Measurements from ENCODE around the gene UBE2L5. TPM values are rescaled to one million over a fixed set of nuclear protein-coding genes. Genes with fewer than 3 reads are reported as not detected.

Gene UBE2L5
- total and polyA plus RNA-seq, 11 donors, result 0.32 TPM; not detected in 10

- DNase-seq (peak in 4 of 5 donors; percentile 51 to 80 (median 60)), ATAC-seq (peak in 3 of 4 donors; percentile 7 to 25 (median 18))
- no peaks in the 10 kb centered on the region for H3K9me3 ChIP-seq
- H3K27me3 ChIP-seq, result no peaks in the 10 kb centered on the region
- peaks cover 0 to 38% (median 28%) of the 10 kb centered on the region in 9 donors for H3K36me3 ChIP-seq
- peaks cover 2 to 45% (median 32%) of the 10 kb centered on the region in 12 donors for H3K4me1 ChIP-seq
- TF ChIP-seq POLR2A (IDR thresholded peaks at IDR 0.05), result no peak
- TF ChIP-seq, protein P1, sequence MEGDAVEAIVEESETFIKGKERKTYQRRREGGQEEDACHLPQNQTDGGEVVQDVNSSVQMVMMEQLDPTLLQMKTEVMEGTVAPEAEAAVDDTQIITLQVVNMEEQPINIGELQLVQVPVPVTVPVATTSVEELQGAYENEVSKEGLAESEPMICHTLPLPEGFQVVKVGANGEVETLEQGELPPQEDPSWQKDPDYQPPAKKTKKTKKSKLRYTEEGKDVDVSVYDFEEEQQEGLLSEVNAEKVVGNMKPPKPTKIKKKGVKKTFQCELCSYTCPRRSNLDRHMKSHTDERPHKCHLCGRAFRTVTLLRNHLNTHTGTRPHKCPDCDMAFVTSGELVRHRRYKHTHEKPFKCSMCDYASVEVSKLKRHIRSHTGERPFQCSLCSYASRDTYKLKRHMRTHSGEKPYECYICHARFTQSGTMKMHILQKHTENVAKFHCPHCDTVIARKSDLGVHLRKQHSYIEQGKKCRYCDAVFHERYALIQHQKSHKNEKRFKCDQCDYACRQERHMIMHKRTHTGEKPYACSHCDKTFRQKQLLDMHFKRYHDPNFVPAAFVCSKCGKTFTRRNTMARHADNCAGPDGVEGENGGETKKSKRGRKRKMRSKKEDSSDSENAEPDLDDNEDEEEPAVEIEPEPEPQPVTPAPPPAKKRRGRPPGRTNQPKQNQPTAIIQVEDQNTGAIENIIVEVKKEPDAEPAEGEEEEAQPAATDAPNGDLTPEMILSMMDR (IDR thresholded peaks at IDR 0.05), result peak in 1 of 12 donors; percentile 4
- peak overlapping the region; percentile 53 to 99 (median 74) for H3K4me3 ChIP-seq
- peak overlapping the region; percentile 97 to 100 (median 98) for H3K27ac ChIP-seq
- intact Hi-C loops (cut with DNase I), result loop anchor here in 9 of 10 donors (1.0 to 10.0 kb wide), 19 partner anchors 42 to 612 kb away; partner anchors contain the start of genes USPL1 (in 4 of the 9), UBE2L5 (in 3 of the 9), KATNAL1 (in 1 of the 9) and UBL3 (in 1 of the 9)
- 0 to 1% (median 1%) methylated on average over 27 to 32 of the region's 32 CpGs for WGBS, 4 donors
These were observed 41.6 kb downstream of the UBE2L5 start for GRCh38 chr13:30463787-30464495.

GRCh38 chr13:30464496-30465342 lies 42.4 kb downstream of the UBE2L5 start:
- Histone ChIP-seq H3K4me3 (peak overlapping the region; percentile 53 to 99 (median 74)), H3K27ac (peak overlapping the region; percentile 97 to 100 (median 98)), H3K4me1 (peaks cover 2 to 39% (median 30%) of the 10 kb centered on the region in 12 donors), H3K27me3 (no peaks in the 10 kb centered on the region), H3K36me3 (peaks cover 0 to 30% (median 21%) of the 10 kb centered on the region in 9 donors), H3K9me3 (no peaks in the 10 kb centered on the region)
- 0 to 1% (median 1%) methylated on average over 12 to 134 of the region's 136 CpGs for WGBS, 4 donors
- DNase-seq, result peak; percentile 78 to 90 (median 87)
- no peak for TF ChIP-seq POLR2A (IDR thresholded peaks at IDR 0.05)
- TF ChIP-seq, protein P1 (IDR thresholded peaks at IDR 0.05), result no peak
- ATAC-seq, result peak; percentile 31 to 80 (median 70)
- intact Hi-C loops (cut with DNase I), result loop anchor here (1.0 to 10.0 kb wide), 23 partner anchors 42 to 612 kb away; partner anchors contain the start of genes USPL1 (in 8 of the 10), UBE2L5 (in 4 of the 10), KATNAL1 (in 2 of the 10) and UBL3 (in 1 of the 10)

DNA sequence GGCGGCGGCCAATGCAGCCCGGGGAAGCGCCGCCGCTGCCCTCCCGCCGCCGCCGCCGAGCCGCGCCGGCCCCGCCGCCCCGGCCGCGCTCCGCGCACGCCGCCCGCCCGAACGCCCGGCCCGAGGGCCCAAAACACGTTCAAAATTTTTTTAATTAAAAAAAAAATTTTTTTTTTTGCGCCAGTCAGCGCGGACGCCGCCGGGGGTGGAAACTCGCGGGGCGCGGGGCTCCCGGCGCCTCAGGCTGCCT lies 43.0 kb downstream of the UBE2L5 start:
- TF ChIP-seq POLR2A (IDR thresholded peaks at IDR 0.05), result no peak
- TF ChIP-seq, protein P1 (IDR thresholded peaks at IDR 0.05), result no peak
- no peak for DNase-seq
- WGBS, 4 donors, result 0 to 1% (median 0%) methylated on average over 14 to 41 of the region's 41 CpGs

More for the DNA sequence above, 43.0 kb downstream of the UBE2L5 start:
- intact Hi-C loops (cut with DNase I), result loop anchor here in 9 of 10 donors (1.0 to 10.0 kb wide), 15 partner anchors 43 to 580 kb away; partner anchors contain the start of genes USPL1 (in 7 of the 9), KATNAL1 (in 1 of the 9) and UBE2L5 (in 1 of the 9)
- ATAC-seq, result no peak
- Histone ChIP-seq H3K36me3 (peaks cover 0 to 27% (median 18%) of the 10 kb centered on the region in 9 donors), H3K4me3 (peak overlapping the region; percentile 70 to 99 (median 94)), H3K27me3 (no peaks in the 10 kb centered on the region), H3K9me3 (no peaks in the 10 kb centered on the region), H3K4me1 (peaks cover 2 to 39% (median 29%) of the 10 kb centered on the region in 12 donors), H3K27ac (peak overlapping the region; percentile 98 to 100 (median 99))

Measured in heart left ventricle (tissue), 16 donors.